GM12878 (cell line): ENCODE measurements around the gene HUS1B. TPM values are rescaled to one million over a fixed set of nuclear protein-coding genes. Genes with fewer than 3 reads are reported as not detected.

ENCODE experiments used
- ATAC-seq: fragments of 200-7000 bp; cut with Tn5 transposase; 3 replicates; pipeline ENCODE4 v1.9.1; 2020; ENCODE audit warnings: mild to moderate bottlenecking, moderate library complexity
- BruUV-seq: library from RNA; stranded (reverse); fragments of 400-500 nt; replicated peaks from 2 replicates; lab custom pipeline; 2021; lab: Mats Ljungman, UMichigan
- CTCF ChIA-PET: fragments of 300-600 bp; sonication (Branson Sonifier 250); formaldehyde crosslinking; extraction: SDS; loops from one replicate; lab custom pipeline; 2021; ENCODE audit warnings: inconsistent platforms; lab: Yijun Ruan, JAX
- POLR2A ChIA-PET: fragments of 350-600 bp; formaldehyde crosslinking; extraction: SDS; loops from one replicate; lab custom pipeline; 2021; ENCODE audit warnings: inconsistent platforms; lab: Charles Lee
- RAD21 ChIA-PET: fragments of 300-600 bp; sonication (Branson Sonifier 250); formaldehyde crosslinking; loops from one replicate; lab custom pipeline; 2023; ENCODE audit warnings: antibody characterized with exemption; ENCODE audit not compliant: unreplicated experiment; lab: Charles Lee
- SMC1A ChIA-PET: fragments of 300-600 bp; sonication (Branson Sonifier 250); formaldehyde crosslinking; loops from one replicate; lab custom pipeline; 2023; ENCODE audit not compliant: unreplicated experiment, uncharacterized antibody; lab: Charles Lee
- DNase-seq: peaks from one replicate; pipeline ENCODE4 v3.0.0-alpha.2; 2011; ENCODE audit warnings: low read depth, low spot score
- FAIRE-seq: peaks from 3 replicates; lab custom pipeline; 2011; peaks lifted over from hg19 to GRCh38; lab: Jason Lieb, UNC
- H2AFZ ChIP-seq: 2 replicates; pipeline ENCODE4 v1.6.0; 2011; ENCODE audit warnings: low read depth, low read length, control low read depth; ENCODE audit not compliant: control insufficient read depth
- H3K27ac ChIP-seq: 2 replicates; pipeline ENCODE4 v1.5.1; 2011; ENCODE audit warnings: control low read depth; ENCODE audit not compliant: control insufficient read depth, insufficient read depth
- H3K27me3 ChIP-seq, 2 experiments: replicated peaks in 1 of 2; 2 replicates each; pipeline versions ENCODE4 v1.6.0 to v1.6.1; 2011; ENCODE audit warnings: low read length in 1 of 2; ENCODE audit not compliant: control insufficient read depth in 2 of 2, insufficient read depth in 2 of 2
- H3K36me3 ChIP-seq, 2 experiments: 2 replicates each; pipeline ENCODE4 v1.5.1; 2011; ENCODE audit warnings: low read length in 1 of 2; ENCODE audit not compliant: control insufficient read depth in 2 of 2, insufficient read depth in 2 of 2
- H3K4me1 ChIP-seq: 2 replicates; pipeline ENCODE4 v1.6.1; 2011; ENCODE audit warnings: mild to moderate bottlenecking, low read length, moderate library complexity, mixed read lengths; ENCODE audit not compliant: control insufficient read depth, insufficient read depth
- H3K4me2 ChIP-seq: 2 replicates; pipeline ENCODE4 v1.6.0; 2011; ENCODE audit warnings: control low read depth; ENCODE audit not compliant: control insufficient read depth, insufficient read depth
- H3K4me3 ChIP-seq: fragments of 200-600 bp; sonication (generic); 2 replicates; pipeline ENCODE4 v1.5.1; 2016
- H3K79me2 ChIP-seq: 2 replicates; pipeline ENCODE4 v1.6.0; 2011; ENCODE audit warnings: low read length; ENCODE audit not compliant: control insufficient read depth, insufficient read depth
- H3K9ac ChIP-seq: 2 replicates; pipeline ENCODE4 v1.8.0; 2011; ENCODE audit warnings: low read length, control low read depth, mixed read lengths; ENCODE audit not compliant: control insufficient read depth, insufficient read depth
- H3K9me3 ChIP-seq: replicated peaks from 3 replicates; pipeline ENCODE4 v1.5.1; 2011; ENCODE audit warnings: mild to moderate bottlenecking, low read length; ENCODE audit not compliant: control insufficient read depth, insufficient read depth
- H4K20me1 ChIP-seq: 2 replicates; pipeline ENCODE4 v1.6.0; 2011; ENCODE audit not compliant: control insufficient read depth, insufficient read depth
- MTA3 ChIP-seq: IDR thresholded peaks from 2 replicates; pipeline ENCODE4 v1.6.1; 2012; ENCODE audit warnings: low read length, inconsistent platforms, borderline replicate concordance
- SUZ12 ChIP-seq: fragments of 200-600 bp; sonication (generic); IDR thresholded peaks from one replicate; pipeline ENCODE4 v1.6.1; 2018; ENCODE audit warnings: antibody characterized with exemption, mild to moderate bottlenecking; ENCODE audit not compliant: unreplicated experiment
- whole genome bisulfite sequencing: methylation state at CpG from one replicate; pipeline ENCODE4 v1.1.6; 2016; ENCODE audit warnings: low lambda C conversion rate; ENCODE audit not compliant: insufficient replicate concordance, insufficient coverage; ENCODE audit errors: missing lambda C conversion rate; 5-methylcytosine and 5-hydroxymethylcytosine counted together
- in situ Hi-C: fragments of 300-500 bp; cut with MboI; formaldehyde crosslinking; loops from 9 replicates; pipeline ENCODE4 v1.14.3; 2018; ENCODE audit warnings: mixed read lengths
- intact Hi-C: fragments of 100-400 bp; cut with micrococcal nuclease; formaldehyde crosslinking; loops from one replicate; pipeline ENCODE4 v1.14.2; 2022; ENCODE audit not compliant: unreplicated experiment
- polyA plus RNA-seq, 11 experiments: library from polyadenylated mRNA; depleted of rRNA in 4 of 11; unstranded in 6 of 11; stranded (reverse) in 5 of 11; fragments of >200 nt; fragmentation: Nextera tagmentation in 4 of 11; fragmentation: Illumina TruSeq in 1 of 11; extraction: Ambion mirVana in 4 of 11; extraction: Trizol in 1 of 11; gene quantifications; 1 replicate in 1 of 11; 2 replicates in 10 of 11; pipeline versions ENCODE4 v1.2.1 to v1.2.3, GENCODE V29; 2011 to 2016; ENCODE audit warnings: inconsistent platforms in 2 of 11, missing spikeins in 2 of 11, low read depth in 1 of 11
- total RNA-seq, 4 experiments: library from RNA; depleted of rRNA in 3 of 4; stranded (reverse); fragments of >200 nt in 3 of 4; fragmentation: Illumina TruSeq in 1 of 4; extraction: Trizol in 1 of 4; gene quantifications; 2 replicates each; pipeline versions ENCODE4 v1.2.1 to v1.2.3, GENCODE V29; 2013 to 2021
- TF ChIP-seq, protein P1 (sequence below): fragments of 450-650 bp; IDR thresholded peaks from 2 replicates; pipeline ENCODE4 v1.6.1; 2017; ENCODE audit warnings: mild to moderate bottlenecking, moderate library complexity

The HUS1B gene
- total and polyA plus RNA-seq, 10 of the 15 experiments (the other 5 are each of a cell fraction or from before 2014, with no cell fraction given), result 0.11 to 1.3 (median 0.68) TPM; not detected in 3

- in situ Hi-C loops, result no loop called here
- Histone ChIP-seq H3K36me3 (peaks cover 0 to 4% of the 10 kb centered on the region in 2 experiments; a peak in 1 of 4 replicates), H2AFZ (no peak overlapping the region), H3K79me2 (peaks cover 10% of the 10 kb centered on the region), H3K27ac (no peak overlapping the region), H3K9ac (no peak overlapping the region), H3K4me3 (no peak overlapping the region), H3K4me1 (no peaks in the 10 kb centered on the region), H3K9me3 (no peaks in the 10 kb centered on the region), H4K20me1 (no peaks in the 10 kb centered on the region), H3K4me2 (no peak overlapping the region), H3K27me3 (no peaks in the 10 kb centered on the region)
- ChIA-PET SMC1A (interaction anchor here (1.2 to 1.6 kb wide), 2 partner anchors 14 to 17 kb away, joined by 3 to 5 read pairs; no protein-coding TSS in a partner anchor), RAD21 (no interaction called here), POLR2A (no interaction called here), CTCF (interaction anchor here (0.6 to 2.1 kb wide), 3 partner anchors 25 to 86 kb away, joined by 3 to 6 read pairs (median 3); no protein-coding TSS in a partner anchor)
- FAIRE-seq (no peak), DNase-seq (no peak), ATAC-seq (no peak)
- intact Hi-C loops, result no loop called here
- no peak for TF ChIP-seq SUZ12
- TF ChIP-seq, protein P1, sequence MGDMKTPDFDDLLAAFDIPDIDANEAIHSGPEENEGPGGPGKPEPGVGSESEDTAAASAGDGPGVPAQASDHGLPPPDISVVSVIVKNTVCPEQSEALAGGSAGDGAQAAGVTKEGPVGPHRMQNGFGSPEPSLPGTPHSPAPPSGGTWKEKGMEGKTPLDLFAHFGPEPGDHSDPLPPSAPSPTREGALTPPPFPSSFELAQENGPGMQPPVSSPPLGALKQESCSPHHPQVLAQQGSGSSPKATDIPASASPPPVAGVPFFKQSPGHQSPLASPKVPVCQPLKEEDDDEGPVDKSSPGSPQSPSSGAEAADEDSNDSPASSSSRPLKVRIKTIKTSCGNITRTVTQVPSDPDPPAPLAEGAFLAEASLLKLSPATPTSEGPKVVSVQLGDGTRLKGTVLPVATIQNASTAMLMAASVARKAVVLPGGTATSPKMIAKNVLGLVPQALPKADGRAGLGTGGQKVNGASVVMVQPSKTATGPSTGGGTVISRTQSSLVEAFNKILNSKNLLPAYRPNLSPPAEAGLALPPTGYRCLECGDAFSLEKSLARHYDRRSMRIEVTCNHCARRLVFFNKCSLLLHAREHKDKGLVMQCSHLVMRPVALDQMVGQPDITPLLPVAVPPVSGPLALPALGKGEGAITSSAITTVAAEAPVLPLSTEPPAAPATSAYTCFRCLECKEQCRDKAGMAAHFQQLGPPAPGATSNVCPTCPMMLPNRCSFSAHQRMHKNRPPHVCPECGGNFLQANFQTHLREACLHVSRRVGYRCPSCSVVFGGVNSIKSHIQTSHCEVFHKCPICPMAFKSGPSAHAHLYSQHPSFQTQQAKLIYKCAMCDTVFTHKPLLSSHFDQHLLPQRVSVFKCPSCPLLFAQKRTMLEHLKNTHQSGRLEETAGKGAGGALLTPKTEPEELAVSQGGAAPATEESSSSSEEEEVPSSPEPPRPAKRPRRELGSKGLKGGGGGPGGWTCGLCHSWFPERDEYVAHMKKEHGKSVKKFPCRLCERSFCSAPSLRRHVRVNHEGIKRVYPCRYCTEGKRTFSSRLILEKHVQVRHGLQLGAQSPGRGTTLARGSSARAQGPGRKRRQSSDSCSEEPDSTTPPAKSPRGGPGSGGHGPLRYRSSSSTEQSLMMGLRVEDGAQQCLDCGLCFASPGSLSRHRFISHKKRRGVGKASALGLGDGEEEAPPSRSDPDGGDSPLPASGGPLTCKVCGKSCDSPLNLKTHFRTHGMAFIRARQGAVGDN, result no peak
- no peak for TF ChIP-seq MTA3
- no TSS peak for BruUV-seq
- WGBS, result 93% methylated on average over 3 of the region's 3 CpGs
These were observed 21.6 kb upstream of the HUS1B start for GRCh38 chr6:678520-678919.
